CD4-positive, alpha-beta T cell treated with Interleukin-17A for 4 hours (primary cell): ENCODE results near the gene RAB12.

ENCODE experiments used
- DNase-seq: peaks from one replicate; pipeline ENCODE4 v3.0.0-alpha.2; 2020; ENCODE audit warnings: mixed read lengths

RAB12 gene

GRCh38 chr18:8685914-8686216, 76.6 kb downstream of the RAB12 start:
- no peak for DNase-seq

- DNase-seq, result no peak
These were observed 77.4 kb downstream of the RAB12 start for GRCh38 chr18:8686611-8687010.

DNA sequence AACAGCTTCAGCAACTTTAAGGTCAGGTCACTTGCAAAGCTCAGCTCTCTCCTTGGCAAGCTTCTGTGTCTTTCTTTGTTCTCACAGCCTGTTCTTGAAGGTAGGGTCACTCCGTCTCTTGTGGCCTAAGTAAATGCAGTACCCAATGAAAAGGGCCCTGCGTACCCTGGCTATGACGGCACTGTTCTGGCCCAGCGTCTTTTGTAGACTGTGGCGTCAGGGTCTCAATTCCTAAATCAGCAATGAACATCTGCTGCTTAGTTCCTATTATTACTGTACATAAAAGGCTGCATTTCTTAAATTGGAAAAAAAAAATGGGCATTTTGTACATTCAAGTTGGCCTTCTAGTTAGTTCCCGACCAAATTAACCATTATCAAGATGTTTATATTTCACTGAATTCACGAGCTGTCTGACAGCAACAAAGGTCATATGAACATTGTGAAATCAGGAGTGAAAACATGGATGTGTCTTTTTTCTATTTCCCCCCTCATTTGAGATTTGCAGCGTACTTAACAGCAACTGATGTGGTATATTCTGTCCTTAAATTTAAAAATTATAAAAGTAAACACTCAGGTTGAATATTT, 79.1 kb downstream of the RAB12 start:
- no peak for DNase-seq

DNA sequence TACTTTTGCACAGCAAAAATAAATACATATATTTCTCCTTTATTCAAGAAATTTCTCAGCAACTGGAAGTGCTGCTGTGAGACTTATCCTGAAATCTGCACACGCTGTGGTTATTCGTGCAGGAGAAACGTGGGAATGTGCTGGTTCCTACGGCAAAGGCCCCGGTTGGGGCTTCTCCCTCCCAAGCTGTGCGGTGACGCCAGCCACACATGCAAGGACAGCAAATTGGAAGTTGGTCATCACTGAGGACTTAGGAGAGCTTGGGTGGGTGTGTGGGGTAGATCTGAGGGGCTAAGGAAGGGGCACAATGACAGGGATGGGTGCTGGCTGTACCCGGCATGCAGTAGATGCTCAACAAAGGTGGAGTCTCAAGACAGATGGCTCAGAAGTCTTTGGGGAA, 79.6 kb downstream of the RAB12 start:
- no peak for DNase-seq
